Suppressor macrophage treated with lipopolysaccharide for 1 hour (primary cell): Measurements from ENCODE around the gene DTNBP1.
"Not testable (repeated sequence)": the region's sequence is repeated elsewhere in the genome, so short reads cannot be mapped to it uniquely, and the experiment has no call there.

Source experiments
- DNase-seq, 3 donors: peaks; one replicate each; pipeline ENCODE4 v3.0.0-alpha.2; 2020 to 2022

The DTNBP1 gene

DNA sequence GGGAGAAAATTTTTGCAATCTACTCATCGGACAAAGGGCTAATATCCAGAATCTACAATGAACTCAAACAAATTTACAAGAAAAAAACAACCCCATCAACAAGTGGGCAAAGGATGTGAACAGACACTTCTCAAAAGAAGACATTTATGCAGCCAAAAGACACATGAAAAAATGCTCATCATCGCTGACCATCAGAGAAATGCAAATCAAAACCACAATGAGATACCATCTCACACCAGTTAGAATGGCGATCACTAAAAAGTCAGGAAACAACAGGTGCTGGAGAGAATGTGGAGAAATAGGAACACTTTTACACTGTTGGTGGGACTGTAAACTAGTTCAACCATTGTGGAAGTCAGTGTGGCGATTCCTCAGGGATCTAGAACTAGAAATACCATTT lies 4.1 kb upstream of the DTNBP1 start:
- DNase-seq: not testable (repeated sequence)

DNA sequence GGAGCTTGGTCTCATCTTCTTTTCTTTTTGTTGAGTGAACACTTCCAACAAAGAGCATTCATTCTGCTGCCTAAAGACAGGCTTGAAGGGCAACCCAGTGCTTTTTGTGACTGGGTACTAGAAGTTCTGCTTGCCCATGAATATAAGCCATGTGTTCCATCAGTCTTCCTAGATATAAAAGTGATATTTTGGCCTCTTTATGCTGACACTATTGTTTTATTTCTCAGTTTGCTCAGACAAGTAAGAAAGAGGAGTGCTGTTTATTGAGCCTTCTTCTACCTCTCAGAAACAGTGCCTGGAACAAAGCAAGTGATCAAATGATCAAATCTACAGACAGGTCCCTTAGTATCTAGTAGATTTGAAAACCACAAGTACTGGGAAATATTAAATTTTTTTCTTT lies 2.4 kb upstream of the DTNBP1 start:
- no peak for DNase-seq

DNA sequence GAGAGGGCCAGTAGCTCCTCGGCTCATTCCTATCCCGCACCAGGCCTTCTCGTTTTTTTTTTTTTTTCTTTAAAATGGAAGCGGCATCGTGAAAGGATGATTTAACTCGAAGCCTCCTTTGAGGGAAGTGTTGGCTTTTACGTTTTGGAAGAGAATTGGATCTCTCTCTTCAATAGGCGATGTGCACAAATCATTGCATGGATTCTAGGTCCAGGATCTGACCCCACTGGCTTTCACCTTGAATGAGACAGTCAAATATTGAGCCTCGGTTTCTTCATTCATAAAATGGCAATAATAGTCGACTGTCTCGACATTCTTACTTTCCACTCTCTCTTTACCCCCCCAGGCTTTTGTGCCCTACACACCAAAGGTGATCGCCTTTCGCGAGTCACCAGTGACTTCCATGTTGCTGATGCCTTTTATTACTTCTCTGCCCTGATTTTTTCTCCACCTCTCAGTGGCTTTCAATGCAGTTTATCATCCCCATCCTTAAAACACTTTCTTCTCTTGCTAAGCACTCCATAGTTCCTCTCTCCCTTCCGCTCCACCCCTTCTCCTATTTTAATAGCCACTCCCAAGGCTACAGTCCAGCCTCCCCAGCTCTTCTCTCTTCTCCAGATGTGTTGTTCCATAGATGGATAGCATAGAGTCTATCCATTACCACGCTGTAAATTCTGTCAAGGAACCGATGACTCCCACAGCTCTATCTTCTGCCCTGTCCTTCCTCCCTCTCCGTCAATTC lies 473 bp upstream of the DTNBP1 start:
- DNase-seq: peak in 2 of 3 donors; percentile 29 to 36

DNA sequence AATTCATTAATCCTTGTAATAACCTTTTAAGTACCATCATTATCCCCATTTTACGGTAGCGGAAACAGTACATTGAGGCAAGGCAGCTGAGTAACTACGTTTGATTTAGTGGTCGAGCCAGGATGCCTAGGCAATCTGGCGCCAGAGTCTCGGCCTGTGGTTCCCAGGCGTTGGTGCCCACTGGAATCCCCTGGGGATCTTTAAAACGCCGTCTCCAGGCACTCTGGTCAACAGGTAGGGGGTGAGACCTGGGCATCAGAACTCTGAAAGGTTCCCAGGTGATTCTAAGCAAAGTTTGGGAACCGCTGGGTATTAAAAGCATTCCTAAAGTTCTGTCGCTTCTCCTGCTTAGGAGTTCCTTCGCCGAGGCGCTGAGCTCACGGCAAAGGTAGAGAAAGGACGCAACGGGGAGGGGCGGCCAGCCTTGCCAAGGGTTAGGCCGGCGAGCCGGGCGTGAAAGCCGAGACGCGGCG lies 939 bp downstream of the DTNBP1 start:
- DNase-seq: no peak

DNA sequence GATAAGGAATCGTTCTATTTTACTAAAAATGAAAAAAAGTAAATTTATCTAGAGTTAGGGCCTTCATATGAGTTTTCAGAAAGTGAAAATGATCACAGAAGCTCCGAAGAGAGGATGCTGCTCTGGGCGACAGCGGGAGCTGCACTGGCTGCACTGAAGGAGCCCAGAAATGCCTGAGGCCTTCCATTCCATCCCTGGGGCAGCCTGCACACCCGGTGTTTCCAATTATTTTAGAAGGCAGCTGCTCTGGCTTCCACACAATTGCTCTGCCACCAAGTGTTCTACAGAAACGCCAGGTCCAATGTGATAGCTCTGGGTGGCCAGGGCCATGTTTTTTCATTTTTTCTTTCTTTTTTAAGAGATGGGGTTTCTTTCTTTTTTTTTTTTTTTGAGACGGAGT lies 3.6 kb downstream of the DTNBP1 start:
- no peak for DNase-seq

DNA sequence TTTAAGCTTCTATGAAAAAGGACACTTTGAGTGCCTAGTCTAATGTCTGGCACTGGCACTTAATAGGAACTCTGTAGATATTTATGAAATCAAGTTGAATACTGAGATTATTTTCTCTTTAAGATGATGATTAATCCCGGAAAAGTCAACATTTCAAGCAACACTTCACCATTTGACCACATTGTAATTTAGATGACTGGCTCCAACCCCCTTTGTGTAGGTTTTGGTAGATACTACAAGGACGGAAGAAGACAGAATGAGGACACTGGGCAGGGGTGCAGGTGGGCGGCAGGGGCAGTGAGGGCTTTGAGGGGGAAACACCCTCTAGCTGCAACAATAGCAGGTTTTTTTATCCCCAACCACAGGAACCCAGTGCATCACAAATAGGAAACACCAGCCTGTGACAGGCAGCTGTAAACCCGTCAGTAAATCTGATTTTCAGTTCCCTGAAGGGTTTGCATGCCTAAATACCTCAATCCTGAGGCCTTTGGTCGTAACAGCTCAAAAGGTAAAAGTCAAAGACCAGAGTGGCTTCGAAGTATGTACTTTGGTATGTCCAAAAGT lies 4.6 kb downstream of the DTNBP1 start:
- DNase-seq: peak; percentile 29 to 53 (median 47)

DNA sequence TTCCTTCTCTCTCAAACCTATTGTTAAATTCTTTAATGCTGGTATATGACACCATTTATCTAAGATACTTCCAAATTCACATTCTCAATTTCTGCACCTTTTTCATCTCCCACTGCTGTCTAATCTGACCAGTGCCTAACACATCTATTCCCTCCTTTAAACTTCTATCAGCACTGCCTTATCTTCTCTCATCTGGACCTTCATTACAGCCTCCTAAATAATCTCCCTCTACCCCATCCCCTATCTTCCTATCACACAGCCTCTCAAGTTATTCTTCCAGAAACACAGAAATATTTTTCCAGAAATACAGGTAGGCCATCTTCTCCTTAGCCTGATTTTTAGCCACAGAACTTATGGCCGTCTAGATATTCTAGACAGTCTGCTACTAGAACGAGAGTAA lies 5.5 kb downstream of the DTNBP1 start:
- no peak for DNase-seq

DNA sequence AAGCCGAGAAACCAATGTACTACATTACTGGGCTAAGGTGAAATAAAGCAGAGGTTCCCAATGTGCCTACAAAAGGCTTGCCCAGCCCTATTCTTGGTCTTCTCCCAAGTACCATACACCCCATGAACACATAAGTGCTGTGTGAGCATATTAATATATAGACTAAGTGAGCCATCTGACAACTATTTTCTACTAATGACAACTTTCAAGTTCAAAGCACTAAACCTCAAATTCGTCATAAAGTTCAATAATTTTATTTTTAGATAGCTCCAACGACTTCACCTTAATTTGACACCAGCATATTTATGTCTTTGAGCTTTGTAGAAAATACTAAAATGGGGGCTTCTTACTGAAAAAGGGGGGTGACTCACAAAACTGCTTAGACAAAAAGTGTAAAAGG lies 6.7 kb downstream of the DTNBP1 start:
- no peak for DNase-seq

DNA sequence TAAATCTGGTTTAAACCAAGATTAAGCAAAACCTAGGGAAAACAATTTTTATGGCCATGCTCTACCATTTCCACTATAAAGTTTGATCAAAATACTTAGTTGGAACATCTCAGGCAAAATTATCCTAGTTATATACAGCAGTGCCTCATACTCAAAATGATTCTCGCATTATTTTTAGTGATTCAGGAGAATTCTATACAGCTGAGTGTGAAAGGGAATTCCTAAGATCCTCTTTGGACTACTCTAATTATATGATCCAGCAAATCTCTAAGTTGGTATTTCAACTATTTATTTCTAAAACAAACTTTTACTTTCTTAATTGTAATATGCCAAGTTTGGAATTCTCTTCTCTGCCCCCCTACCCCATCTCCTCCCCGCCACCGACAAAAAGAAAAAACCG lies 8.6 kb downstream of the DTNBP1 start:
- peak in 1 of 3 donors; percentile 14 for DNase-seq

DNA sequence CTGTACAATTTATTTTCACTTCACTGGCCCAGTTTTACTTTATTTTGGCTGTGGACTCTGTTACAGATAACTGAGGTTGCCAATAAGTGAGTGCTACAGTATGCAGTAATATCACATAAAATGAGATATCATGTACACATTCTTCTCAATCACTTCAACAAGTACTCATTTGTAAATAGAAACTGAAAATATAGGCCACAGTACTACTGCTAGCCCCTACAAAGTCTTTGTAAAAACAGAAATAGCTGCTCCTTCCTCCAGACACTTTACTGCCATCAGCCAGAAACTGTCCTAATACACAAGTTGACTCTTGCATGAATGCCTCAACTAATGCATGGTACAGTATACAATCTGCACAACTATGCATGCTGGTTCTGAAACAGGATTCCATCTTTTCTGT lies 9.2 kb downstream of the DTNBP1 start:
- no peak for DNase-seq

DNA sequence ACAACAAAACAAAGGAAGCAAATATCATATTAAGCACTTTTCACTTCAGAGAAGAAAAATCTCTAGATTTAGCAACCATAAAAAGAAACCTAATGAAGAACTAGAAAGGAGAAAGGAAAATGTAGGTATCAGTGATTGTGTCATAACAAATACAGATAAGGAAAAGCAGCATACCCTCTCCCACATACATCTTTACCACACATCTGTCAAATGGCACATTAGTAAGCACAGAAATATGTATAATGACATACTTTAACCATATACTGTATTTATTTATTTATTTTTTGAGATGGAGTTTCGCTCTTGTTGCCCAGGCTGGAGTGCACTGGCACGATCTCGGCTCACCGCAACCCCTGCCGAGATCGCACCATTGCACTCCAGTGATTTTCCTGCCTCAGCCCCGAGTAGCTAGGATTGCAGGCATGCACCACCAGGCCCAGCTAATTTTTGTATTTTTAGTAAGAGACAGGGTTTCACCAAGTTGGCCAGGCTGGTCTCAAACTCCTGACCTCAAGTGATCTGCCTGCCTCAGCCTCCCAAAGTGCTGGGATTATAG lies 12.7 kb downstream of the DTNBP1 start:
- not testable (repeated sequence) for DNase-seq

DNA sequence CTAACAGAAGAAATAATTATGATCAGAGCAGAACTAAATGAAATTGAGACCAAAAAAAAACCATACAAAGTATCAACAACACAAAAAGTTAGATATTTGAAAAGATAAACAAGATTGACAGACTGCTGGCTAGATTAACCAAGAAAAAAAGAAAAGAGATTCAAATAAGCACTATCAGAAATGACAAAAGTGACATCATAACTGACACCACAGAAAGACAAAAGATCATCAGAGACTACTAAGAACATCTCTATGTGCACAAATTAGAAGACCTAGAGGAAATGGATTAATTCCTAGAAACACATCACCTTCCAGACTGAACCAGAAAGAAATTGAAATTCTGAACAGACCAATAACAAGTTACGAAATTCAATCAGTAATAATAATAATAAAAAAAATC lies 17.9 kb downstream of the DTNBP1 start:
- DNase-seq: no peak

DNA sequence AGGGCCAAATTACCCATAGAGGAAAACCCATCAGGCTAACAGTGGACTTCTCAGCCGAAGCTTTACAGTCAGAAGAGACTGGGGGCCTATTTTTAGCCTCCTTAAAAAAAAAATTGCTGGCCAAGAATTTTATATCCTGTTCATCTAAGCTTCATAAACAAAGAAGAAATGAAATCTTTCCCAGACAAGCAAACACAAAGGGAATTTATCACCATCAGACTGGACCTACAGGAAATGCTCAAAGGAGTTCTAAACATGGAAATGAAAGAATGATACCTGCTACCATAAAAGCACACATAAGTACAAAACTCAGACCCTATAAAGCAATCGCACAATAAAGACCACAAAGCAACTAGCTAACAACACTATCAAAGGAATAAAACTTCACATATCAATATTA lies 19.3 kb downstream of the DTNBP1 start:
- no peak for DNase-seq

DNA sequence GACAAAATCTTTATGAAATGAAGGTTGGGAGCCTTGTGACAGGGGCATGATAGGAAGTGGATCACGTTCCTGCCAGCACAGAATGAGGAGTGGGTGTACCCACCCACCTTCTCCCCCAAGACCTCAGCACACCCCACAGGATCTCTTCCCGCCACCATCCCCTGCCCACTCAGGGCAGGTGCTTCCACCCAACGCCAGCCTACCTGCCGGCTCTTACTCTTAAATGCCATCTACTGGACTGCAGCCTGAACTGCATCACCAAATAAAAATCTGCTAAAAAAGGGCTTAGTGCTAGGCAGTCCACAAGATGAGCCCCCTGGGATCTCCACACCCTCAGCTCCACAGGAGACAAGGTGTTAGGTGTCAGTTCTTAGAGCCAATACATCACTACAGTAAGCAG lies 20.6 kb downstream of the DTNBP1 start:
- no peak for DNase-seq

DNA sequence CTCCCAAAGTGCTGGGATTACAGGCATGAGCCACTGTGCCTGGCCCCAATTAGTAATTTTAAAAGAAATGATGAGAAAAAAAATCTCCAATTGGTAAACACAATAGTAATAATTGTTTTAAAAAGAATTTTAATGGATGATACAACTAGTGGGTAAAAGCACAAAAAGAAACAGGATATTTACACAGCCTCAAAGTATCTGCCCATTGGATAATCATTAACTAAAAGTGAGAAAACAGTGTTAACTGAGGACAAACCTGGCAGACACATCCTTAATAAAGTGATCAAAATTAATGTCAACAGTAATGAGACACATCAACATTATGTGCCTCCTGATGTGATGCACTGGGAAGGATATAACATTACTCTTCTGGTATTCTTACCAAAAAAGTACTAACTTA lies 24.5 kb downstream of the DTNBP1 start:
- DNase-seq: no peak

DNA sequence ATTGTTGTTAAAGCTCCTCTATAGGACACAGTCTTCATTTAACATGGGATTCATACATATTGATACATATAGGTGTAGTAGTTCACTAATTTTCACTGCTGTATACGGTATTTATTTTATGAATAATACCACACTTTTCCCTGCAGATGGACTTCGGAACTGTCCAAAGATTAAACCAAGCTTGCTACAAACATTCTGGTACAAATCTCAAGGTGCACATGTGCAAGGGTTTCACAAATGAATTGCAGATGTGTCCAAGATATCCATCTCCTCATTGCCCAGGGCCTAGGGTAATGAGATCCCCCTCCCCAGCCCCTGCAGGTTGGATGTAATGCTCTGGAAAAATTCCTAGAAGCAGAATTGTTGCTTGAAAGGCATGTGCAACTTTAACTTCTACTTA lies 31.4 kb downstream of the DTNBP1 start:
- no peak for DNase-seq

DNA sequence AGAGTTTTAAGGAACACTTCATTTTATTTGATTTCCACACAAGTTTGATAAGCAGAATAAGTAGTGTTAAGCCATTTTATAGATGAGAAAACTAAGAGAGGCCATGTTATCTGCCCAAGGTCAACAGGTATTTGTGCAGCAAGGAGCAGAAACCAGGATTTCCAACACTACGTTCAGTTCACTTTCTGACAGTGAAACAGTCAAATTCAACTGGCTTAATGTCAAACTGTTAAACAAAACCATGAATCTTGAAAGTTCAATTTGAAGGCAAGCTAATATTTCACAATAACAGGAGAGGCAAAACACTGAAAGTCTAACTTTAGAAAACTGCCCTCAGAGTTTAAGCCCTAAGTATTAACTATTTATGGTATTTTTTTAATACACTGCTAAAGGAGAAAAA lies 32.6 kb downstream of the DTNBP1 start:
- no peak for DNase-seq

DNA sequence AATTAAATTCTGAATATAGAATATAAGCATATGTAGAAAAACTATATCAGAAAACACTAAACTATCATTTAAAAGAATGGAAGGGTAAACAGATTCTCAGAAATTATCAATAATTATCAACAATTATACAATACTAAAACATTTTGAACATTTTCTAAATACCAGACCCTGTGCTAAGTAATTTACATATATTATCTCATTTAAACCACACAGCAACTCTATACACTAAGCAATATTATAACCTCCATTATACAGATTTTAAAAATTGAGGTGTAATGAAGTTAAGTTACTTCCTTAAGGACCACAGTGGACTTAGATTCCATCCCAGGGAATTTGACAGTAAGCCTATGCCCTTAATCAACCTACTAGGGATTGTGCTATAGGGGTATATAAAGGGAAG lies 33.3 kb downstream of the DTNBP1 start:
- no peak for DNase-seq

DNA sequence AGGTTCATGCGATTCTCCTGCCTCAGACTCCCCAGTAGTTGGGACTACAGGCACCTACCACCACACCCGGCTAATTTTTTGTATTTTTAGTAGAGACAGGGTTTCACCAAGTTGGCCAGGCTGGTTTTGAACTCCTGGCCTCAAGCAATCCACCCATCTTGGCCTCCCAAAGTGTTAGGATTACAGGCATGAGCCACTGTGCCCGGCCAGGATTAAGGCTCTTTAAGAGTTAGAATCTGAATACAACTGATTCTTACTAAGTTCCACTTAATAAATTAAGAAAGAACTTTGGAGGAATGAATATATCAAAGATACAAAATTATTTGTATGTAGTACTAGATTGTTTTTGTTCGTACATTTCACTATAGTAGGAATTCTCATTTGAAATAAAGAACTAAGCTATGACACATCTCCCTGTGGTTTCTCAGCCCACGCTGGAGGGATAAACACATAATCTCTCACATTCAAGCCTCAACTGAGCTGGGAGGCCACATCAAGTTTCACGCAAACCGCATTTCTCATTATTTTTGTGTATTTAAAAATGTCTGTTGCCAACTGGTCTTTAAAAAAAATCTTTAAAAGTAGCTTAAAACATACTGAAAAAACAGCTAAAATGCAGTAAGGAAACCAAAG lies 34.2 kb downstream of the DTNBP1 start:
- DNase-seq: peak; percentile 80 to 89 (median 87)

DNA sequence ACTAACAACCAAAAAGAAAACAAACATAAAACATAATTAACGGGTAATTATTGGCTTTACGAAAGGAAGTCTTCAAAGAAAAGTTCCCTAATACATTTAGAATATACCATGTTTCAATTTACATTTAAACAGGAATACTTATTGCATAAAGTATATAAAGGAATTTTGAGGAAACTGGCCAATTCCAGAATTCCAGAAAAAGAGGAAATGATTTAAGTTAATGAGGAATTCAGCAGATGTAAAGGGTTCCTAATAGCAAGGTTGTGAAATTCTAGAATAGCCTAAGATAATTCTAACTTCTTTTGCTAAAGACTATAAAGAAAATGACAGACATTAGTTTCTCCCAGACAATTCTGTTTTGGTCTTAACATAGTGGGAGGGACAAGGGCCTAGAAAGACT lies 35.0 kb downstream of the DTNBP1 start:
- peak in 2 of 3 donors; percentile 27 to 51 for DNase-seq

DNA sequence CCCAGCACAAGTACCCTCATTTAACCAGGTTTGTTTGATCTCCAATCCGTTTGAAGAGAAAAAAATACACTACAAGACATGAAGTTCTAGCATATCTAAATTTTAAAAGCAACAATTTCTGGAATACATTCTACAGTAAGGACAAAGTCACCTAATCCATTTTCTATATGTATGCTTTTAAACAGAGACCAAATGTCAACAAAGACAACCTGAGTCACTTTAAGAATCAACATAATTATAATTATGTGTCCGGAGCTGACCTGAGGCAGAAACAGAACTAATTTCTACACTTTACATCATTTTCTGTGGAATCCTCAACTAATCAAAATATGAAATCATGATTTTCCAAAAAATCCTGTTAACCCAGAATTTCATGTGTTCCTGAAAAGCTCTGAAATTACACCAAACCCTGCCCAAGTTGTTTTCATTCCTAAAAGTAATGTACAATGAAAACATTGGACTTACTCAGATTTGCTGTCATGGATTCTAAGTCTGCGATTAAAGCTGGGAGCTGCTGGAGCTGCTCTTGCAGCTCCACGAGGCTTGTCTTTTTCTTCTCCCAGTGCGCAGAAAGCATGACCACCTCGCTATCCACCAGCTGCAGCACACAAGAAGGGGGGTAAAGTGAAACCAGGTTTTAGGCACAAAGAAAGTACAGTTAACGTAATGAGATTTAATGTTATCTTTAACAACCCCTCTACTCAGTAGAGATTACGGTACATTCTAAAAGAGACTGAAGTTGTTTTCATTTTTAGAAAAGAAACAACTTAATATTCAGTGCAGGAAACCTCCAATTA lies 35.8 kb downstream of the DTNBP1 start:
- no peak for DNase-seq

DNA sequence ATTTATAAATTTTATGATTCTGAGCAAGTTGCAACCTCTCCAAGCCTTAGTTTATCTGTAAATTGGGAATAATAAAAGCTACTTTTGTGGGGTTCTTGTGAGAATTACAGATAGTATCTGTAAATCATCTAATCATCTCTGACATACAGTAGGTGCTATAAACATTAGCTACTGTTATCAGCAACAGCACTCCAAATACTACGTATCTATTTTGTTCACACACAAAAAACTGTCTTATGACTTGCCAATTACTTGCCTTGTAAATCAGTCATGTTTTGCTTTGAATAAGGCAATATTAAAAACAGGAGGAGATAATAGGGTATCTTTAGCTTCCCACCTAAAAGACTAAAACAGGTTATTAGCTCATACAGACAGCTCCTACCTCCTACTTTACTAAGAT lies 36.7 kb downstream of the DTNBP1 start:
- no peak for DNase-seq
